PFSK-1 (cell line): Measurements from ENCODE around the gene HS6ST3.

Experiments
- POLR2AphosphoS5 ChIP-seq: IDR thresholded peaks from 2 replicates; pipeline ENCODE4 v1.6.1; 2012; ENCODE audit warnings: low read depth, mild to moderate bottlenecking, control low read depth, low read length, moderate library complexity
- SIN3A ChIP-seq: IDR thresholded peaks from 2 replicates; pipeline ENCODE4 v1.6.1; 2012; ENCODE audit warnings: mild to moderate bottlenecking, low read length, moderate library complexity, borderline replicate concordance; ENCODE audit not compliant: insufficient read depth
- TAF1 ChIP-seq: IDR thresholded peaks from 2 replicates; pipeline ENCODE4 v1.6.1; 2012; ENCODE audit warnings: low read length, control low read depth, borderline replicate concordance; ENCODE audit not compliant: insufficient read depth

DNA sequence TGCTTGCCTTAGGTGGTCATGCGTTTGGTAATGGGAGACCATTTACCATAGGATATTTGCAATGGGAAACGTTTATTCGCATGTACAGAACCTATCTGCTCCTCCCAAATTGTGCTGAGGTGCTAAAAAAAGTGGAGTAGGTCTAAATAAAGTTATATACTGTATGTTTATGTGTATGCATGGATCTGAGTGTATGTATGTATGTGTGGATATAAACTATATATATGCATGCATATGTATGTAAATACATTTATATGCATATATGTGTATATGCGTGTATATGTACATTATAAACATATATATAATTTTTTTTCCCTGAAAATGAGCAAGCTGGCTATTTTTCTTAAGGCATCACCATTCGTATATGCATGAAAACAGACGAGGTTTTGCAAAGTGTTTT lies 95.9 kb downstream of the HS6ST3 start:
- no peak for TF ChIP-seq TAF1
- no peak for TF ChIP-seq POLR2AphosphoS5
- TF ChIP-seq SIN3A, result no peak
